NCI-H524 (cell line): Measurements from ENCODE around the gene VPS26C.
"Not testable (repeated sequence)": the region's sequence is repeated elsewhere in the genome, so short reads cannot be mapped to it uniquely, and the experiment has no call there.

Experiments used
- DNase-seq, 2 experiments: peaks; one replicate each; lab custom pipeline; 2025; lab: John Stamatoyannopoulos, UW

The VPS26C gene

GRCh38 chr21:37230632-37231248, 36.4 kb downstream of the VPS26C start:
- DNase-seq, result no peak

- no peak for DNase-seq
These were observed 39.1 kb downstream of the VPS26C start for GRCh38 chr21:37228003-37228400.

GRCh38 chr21:37227071-37228002, 39.8 kb downstream of the VPS26C start:
- DNase-seq, result no peak

GRCh38 chr21:37226041-37226920, 40.9 kb downstream of the VPS26C start:
- DNase-seq, result no peak

GRCh38 chr21:37224861-37225839, 42.0 kb downstream of the VPS26C start:
- no peak for DNase-seq

GRCh38 chr21:37223804-37224345, 43.3 kb downstream of the VPS26C start:
- no peak for DNase-seq

- DNase-seq, result not testable (repeated sequence)
These were observed 44.9 kb downstream of the VPS26C start for GRCh38 chr21:37222248-37222647.

GRCh38 chr21:37220981-37221664, 46.0 kb downstream of the VPS26C start:
- peak; percentile 97 to 98 for DNase-seq

GRCh38 chr21:37220433-37220980, 46.6 kb downstream of the VPS26C start:
- DNase-seq, result peak; percentile 79 to 81

GRCh38 chr21:37219761-37220432, 47.2 kb downstream of the VPS26C start:
- peak in 1 of 2 experiments; percentile 13 for DNase-seq

GRCh38 chr21:37214952-37215351, 52.2 kb downstream of the VPS26C start:
- no peak for DNase-seq

- DNase-seq, result no peak
These were observed 56.3 kb downstream of the VPS26C start for GRCh38 chr21:37210799-37211198.

GRCh38 chr21:37210130-37210529, 57.0 kb downstream of the VPS26C start:
- DNase-seq, result no peak

- DNase-seq, result no peak
These were observed 58.4 kb downstream of the VPS26C start for GRCh38 chr21:37208741-37209225.

- no peak for DNase-seq
These were observed 58.9 kb downstream of the VPS26C start for GRCh38 chr21:37208056-37208721.

- no peak for DNase-seq
These were observed 59.6 kb downstream of the VPS26C start for GRCh38 chr21:37207441-37208009.

GRCh38 chr21:37206496-37206895, 60.6 kb downstream of the VPS26C start:
- no peak for DNase-seq

GRCh38 chr21:37204580-37204979, 62.6 kb downstream of the VPS26C start:
- DNase-seq, result no peak
